GM12891 (cell line): ENCODE measurements around the gene FAM53A.

ENCODE experiments used
- DNase-seq: peaks from one replicate; pipeline ENCODE4 v3.0.0; 2011; ENCODE audit warnings: low spot score; ENCODE audit not compliant: insufficient read length
- FAIRE-seq: peaks from 2 replicates; lab custom pipeline; 2011; peaks lifted over from hg19 to GRCh38; lab: Jason Lieb, UNC
- PAX5 ChIP-seq: IDR thresholded peaks from 2 replicates; pipeline ENCODE4 v1.6.1; 2011; ENCODE audit warnings: low read length, moderate library complexity, mild to moderate bottlenecking; ENCODE audit not compliant: insufficient read depth, severe bottlenecking
- POLR2A ChIP-seq: IDR thresholded peaks from 2 replicates; pipeline ENCODE4 v1.6.1; 2011; ENCODE audit warnings: low read depth, low read length, control low read depth
- POLR2AphosphoS5 ChIP-seq: IDR thresholded peaks from 2 replicates; pipeline ENCODE4 v1.6.1; 2011; ENCODE audit warnings: low read depth, low read length, control low read depth
- POU2F2 ChIP-seq: IDR thresholded peaks from 2 replicates; pipeline ENCODE4 v1.6.1; 2011; ENCODE audit warnings: low read depth, mild to moderate bottlenecking, control low read depth, low read length, moderate library complexity
- SPI1 ChIP-seq: IDR thresholded peaks from 2 replicates; pipeline ENCODE4 v1.6.1; 2011; ENCODE audit warnings: low read depth, low read length, control low read depth
- TAF1 ChIP-seq: IDR thresholded peaks from 2 replicates; pipeline ENCODE4 v1.6.1; 2011; ENCODE audit warnings: low read depth, low read length, control low read depth

FAM53A gene

GRCh38 chr4:1602655-1603412, 81.3 kb downstream of the FAM53A start:
- DNase-seq (no peak), FAIRE-seq (no peak)
- TF ChIP-seq POU2F2 (no peak), POLR2A (no peak), SPI1 (no peak), TAF1 (no peak), PAX5 (no peak), POLR2AphosphoS5 (no peak)

GRCh38 chr4:1601852-1602654, 82.1 kb downstream of the FAM53A start:
- FAIRE-seq: no peak
- TF ChIP-seq TAF1 (no peak), PAX5 (no peak)
- no peak for DNase-seq

- DNase-seq (no peak), FAIRE-seq (no peak)
- TF ChIP-seq POLR2A: no peak
- TF ChIP-seq POU2F2: no peak
- no peak for TF ChIP-seq SPI1
- no peak for TF ChIP-seq TAF1
- no peak for TF ChIP-seq PAX5
- no peak for TF ChIP-seq POLR2AphosphoS5
Observed at GRCh38 chr4:1601533-1601835, 82.6 kb downstream of the FAM53A start.

GRCh38 chr4:1600811-1601532, 83.1 kb downstream of the FAM53A start:
- FAIRE-seq: no peak
- DNase-seq: no peak
- TF ChIP-seq POU2F2 (no peak), POLR2A (no peak), PAX5 (no peak), POLR2AphosphoS5 (no peak), TAF1 (no peak), SPI1 (no peak)

- FAIRE-seq (no peak), DNase-seq (no peak)
- TF ChIP-seq POU2F2: no peak
- TF ChIP-seq PAX5: no peak
- TF ChIP-seq SPI1: no peak
- no peak for TF ChIP-seq POLR2A
- TF ChIP-seq POLR2AphosphoS5: no peak
- TF ChIP-seq TAF1: no peak
Observed at GRCh38 chr4:1600211-1600780, 83.8 kb downstream of the FAM53A start.

GRCh38 chr4:1599491-1600210, 84.5 kb downstream of the FAM53A start:
- DNase-seq (no peak), FAIRE-seq (no peak)
- TF ChIP-seq TAF1: no peak
- no peak for TF ChIP-seq PAX5

GRCh38 chr4:1599026-1599481, 85.1 kb downstream of the FAM53A start:
- no peak for FAIRE-seq
- TF ChIP-seq POLR2AphosphoS5 (no peak), PAX5 (no peak), POLR2A (no peak), TAF1 (no peak), POU2F2 (no peak), SPI1 (no peak)
- no peak for DNase-seq

- TF ChIP-seq TAF1: no peak
- TF ChIP-seq PAX5: no peak
- TF ChIP-seq POLR2A: no peak
- TF ChIP-seq POLR2AphosphoS5: no peak
- no peak for TF ChIP-seq POU2F2
- no peak for TF ChIP-seq SPI1
- FAIRE-seq (no peak), DNase-seq (no peak)
Observed at GRCh38 chr4:1598206-1599025, 85.7 kb downstream of the FAM53A start.

GRCh38 chr4:1597021-1597931, 86.8 kb downstream of the FAM53A start:
- TF ChIP-seq SPI1 (no peak), POU2F2 (no peak), POLR2A (no peak), TAF1 (no peak), PAX5 (no peak), POLR2AphosphoS5 (no peak)
- no peak for DNase-seq
- FAIRE-seq: no peak
